ENCODE measurements around the gene PRPF19.

Gene PRPF19

GRCh38 chr11:60932605-60933356 is 26.4 kb upstream of the PRPF19 start:
- H4K20me1 ChIP-seq (ENCODE audit: low read depth, low read length): no peaks in the 10 kb centered on the region
- no peak overlapping the region for H3K9ac ChIP-seq (ENCODE audit: low read length)
- H2AFZ ChIP-seq (ENCODE audit: low read depth, low read length, severe bottlenecking): no peak overlapping the region
- H3K9me2 ChIP-seq (replicated peaks; ENCODE audit: insufficient read depth, low read length): no peaks in the 10 kb centered on the region
- peaks cover 10% of the 10 kb centered on the region for H3F3A ChIP-seq (ENCODE audit: insufficient read depth)
- peak overlapping the region; percentile 37 for H3K4me2 ChIP-seq (ENCODE audit: low read depth, low read length, poor library complexity, severe bottlenecking)
- no peak overlapping the region for H3K4me3 ChIP-seq (ENCODE audit: insufficient read depth, low read length, poor library complexity, severe bottlenecking)
- H3K27ac ChIP-seq (ENCODE audit: low read depth, low read length): peak overlapping the region; percentile 65
- TF ChIP-seq, protein P1, sequence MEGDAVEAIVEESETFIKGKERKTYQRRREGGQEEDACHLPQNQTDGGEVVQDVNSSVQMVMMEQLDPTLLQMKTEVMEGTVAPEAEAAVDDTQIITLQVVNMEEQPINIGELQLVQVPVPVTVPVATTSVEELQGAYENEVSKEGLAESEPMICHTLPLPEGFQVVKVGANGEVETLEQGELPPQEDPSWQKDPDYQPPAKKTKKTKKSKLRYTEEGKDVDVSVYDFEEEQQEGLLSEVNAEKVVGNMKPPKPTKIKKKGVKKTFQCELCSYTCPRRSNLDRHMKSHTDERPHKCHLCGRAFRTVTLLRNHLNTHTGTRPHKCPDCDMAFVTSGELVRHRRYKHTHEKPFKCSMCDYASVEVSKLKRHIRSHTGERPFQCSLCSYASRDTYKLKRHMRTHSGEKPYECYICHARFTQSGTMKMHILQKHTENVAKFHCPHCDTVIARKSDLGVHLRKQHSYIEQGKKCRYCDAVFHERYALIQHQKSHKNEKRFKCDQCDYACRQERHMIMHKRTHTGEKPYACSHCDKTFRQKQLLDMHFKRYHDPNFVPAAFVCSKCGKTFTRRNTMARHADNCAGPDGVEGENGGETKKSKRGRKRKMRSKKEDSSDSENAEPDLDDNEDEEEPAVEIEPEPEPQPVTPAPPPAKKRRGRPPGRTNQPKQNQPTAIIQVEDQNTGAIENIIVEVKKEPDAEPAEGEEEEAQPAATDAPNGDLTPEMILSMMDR (IDR thresholded peaks at IDR 0.05; ENCODE audit: insufficient read depth, low read length, poor library complexity, severe bottlenecking): no peak
- TF ChIP-seq EZH2phosphoT487 (conservative IDR thresholded peaks at IDR 0.05; ENCODE audit: low read length): no peak
- H3K9me3 ChIP-seq (ENCODE audit: insufficient read depth, low read length): no peaks in the 10 kb centered on the region
- H3K79me2 ChIP-seq (ENCODE audit: insufficient read depth, low read length): no peaks in the 10 kb centered on the region
- no peaks in the 10 kb centered on the region for H3K36me3 ChIP-seq (ENCODE audit: low read length)
- no peaks in the 10 kb centered on the region for H3K27me3 ChIP-seq (ENCODE audit: low read length)

GRCh38 chr11:60931917-60932316 is 25.5 kb upstream of the PRPF19 start:
- no peaks in the 10 kb centered on the region for H3K36me3 ChIP-seq (ENCODE audit: low read length)
- no peaks in the 10 kb centered on the region for H4K20me1 ChIP-seq (ENCODE audit: low read depth, low read length)
- peak overlapping the region; percentile 8; the same call in 1 of the 2 replicates for H3K9ac ChIP-seq (ENCODE audit: low read length)
- H3K27ac ChIP-seq (ENCODE audit: low read depth, low read length): peak overlapping the region; percentile 65
- no peak for TF ChIP-seq EZH2phosphoT487 (conservative IDR thresholded peaks at IDR 0.05; ENCODE audit: low read length)
- TF ChIP-seq, protein P1 (IDR thresholded peaks at IDR 0.05; ENCODE audit: insufficient read depth, low read length, poor library complexity, severe bottlenecking): no peak
- no peaks in the 10 kb centered on the region for H3K9me3 ChIP-seq (ENCODE audit: insufficient read depth, low read length)
- peak overlapping the region; percentile 37 for H3K4me2 ChIP-seq (ENCODE audit: low read depth, low read length, poor library complexity, severe bottlenecking)
- H3K9me2 ChIP-seq (replicated peaks; ENCODE audit: insufficient read depth, low read length): no peaks in the 10 kb centered on the region
- H3F3A ChIP-seq (ENCODE audit: insufficient read depth): peaks cover 10% of the 10 kb centered on the region
- H2AFZ ChIP-seq (ENCODE audit: low read depth, low read length, severe bottlenecking): no peak overlapping the region
- H3K27me3 ChIP-seq (ENCODE audit: low read length): no peaks in the 10 kb centered on the region
- H3K4me3 ChIP-seq (ENCODE audit: insufficient read depth, low read length, poor library complexity, severe bottlenecking): no peak overlapping the region
- H3K79me2 ChIP-seq (ENCODE audit: insufficient read depth, low read length): no peaks in the 10 kb centered on the region

DNA sequence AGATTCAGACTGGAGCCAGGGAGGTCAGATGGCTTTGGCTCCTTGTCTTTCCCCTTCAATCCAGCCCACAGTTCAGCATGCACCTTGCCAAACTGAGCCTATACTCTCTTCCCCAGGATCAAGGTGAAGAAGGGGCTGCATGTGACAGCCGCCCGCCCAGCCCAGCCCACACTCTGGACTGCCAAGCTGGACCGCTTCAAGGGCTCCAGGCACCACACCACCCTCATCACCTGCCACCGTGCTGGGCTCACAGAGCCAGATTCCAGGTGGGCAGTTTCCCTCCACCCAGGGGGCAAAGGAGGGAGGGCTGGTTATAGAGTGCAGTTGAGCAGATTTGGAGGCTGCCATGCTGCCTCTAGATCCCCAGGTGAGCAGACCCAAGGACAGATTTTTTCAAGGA is 24.0 kb upstream of the PRPF19 start:
- TF ChIP-seq, protein P1 (IDR thresholded peaks at IDR 0.05; ENCODE audit: insufficient read depth, low read length, poor library complexity, severe bottlenecking): no peak
- TF ChIP-seq EZH2phosphoT487 (conservative IDR thresholded peaks at IDR 0.05; ENCODE audit: low read length): no peak
- Histone ChIP-seq H3K9me2 (replicated peaks; ENCODE audit: insufficient read depth, low read length) (no peaks in the 10 kb centered on the region), H2AFZ (ENCODE audit: low read depth, low read length, severe bottlenecking) (no peak overlapping the region), H3K79me2 (ENCODE audit: insufficient read depth, low read length) (no peaks in the 10 kb centered on the region), H3K4me3 (ENCODE audit: insufficient read depth, low read length, poor library complexity, severe bottlenecking) (no peak overlapping the region), H3K9ac (ENCODE audit: low read length) (no peak overlapping the region), H3K9me3 (ENCODE audit: insufficient read depth, low read length) (no peaks in the 10 kb centered on the region), H3K4me2 (ENCODE audit: low read depth, low read length, poor library complexity, severe bottlenecking) (no peak overlapping the region), H3K27ac (ENCODE audit: low read depth, low read length) (no peak overlapping the region), H3K36me3 (ENCODE audit: low read length) (no peaks in the 10 kb centered on the region), H3F3A (ENCODE audit: insufficient read depth) (peaks cover 10% of the 10 kb centered on the region), H3K27me3 (ENCODE audit: low read length) (no peaks in the 10 kb centered on the region), H4K20me1 (ENCODE audit: low read depth, low read length) (no peaks in the 10 kb centered on the region)

Measured in SU-DHL-6 (cell line).